ENCODE measurements around the gene DNMT1. TPM values are rescaled to one million over a fixed set of nuclear protein-coding genes. Genes with fewer than 3 reads are reported as not detected.
A peak's percentile ranks its signal among the peaks of the same experiment; 100 is the strongest.

The DNMT1 gene
- polyA plus RNA-seq, 1 donor from 2014 or later = 58.4 TPM

- no peak overlapping the region for H3K4me3 ChIP-seq (ENCODE audit: low read length)
- H3K9me3 ChIP-seq (ENCODE audit: low read length) = no peaks in the 10 kb centered on the region
- TF ChIP-seq REST (IDR thresholded peaks at IDR 0.05; ENCODE audit: borderline replicate concordance) (no peak), TAF1 (IDR thresholded peaks at IDR 0.05; ENCODE audit: low read depth) (no peak), POLR2AphosphoS5 (IDR thresholded peaks at IDR 0.05) (no peak), RAD21 (conservative IDR thresholded peaks at IDR 0.05) (no peak), MXI1 (conservative IDR thresholded peaks at IDR 0.05; ENCODE audit: poor library complexity, severe bottlenecking) (no peak), EP300 (conservative IDR thresholded peaks at IDR 0.05; ENCODE audit: poor library complexity, severe bottlenecking) (no peak), CTCF (IDR thresholded peaks at IDR 0.05; ENCODE audit: poor library complexity, severe bottlenecking) (no peak), SMC3 (conservative IDR thresholded peaks at IDR 0.05; ENCODE audit: poor library complexity) (no peak), EZH2 (IDR thresholded peaks at IDR 0.05; ENCODE audit: borderline replicate concordance, insufficient read depth, low read length, poor library complexity, severe bottlenecking) (no peak)
- no peaks in the 10 kb centered on the region for H4K20me1 ChIP-seq (ENCODE audit: insufficient read depth)
- H3K27ac ChIP-seq (ENCODE audit: low read length) = no peak overlapping the region
- no peak overlapping the region for H3K4me2 ChIP-seq (ENCODE audit: low read length)
- H3K79me2 ChIP-seq (replicated peaks; ENCODE audit: insufficient read depth, low read length) = no peaks in the 10 kb centered on the region
- H3K9ac ChIP-seq (ENCODE audit: low read length) = no peak overlapping the region
- no peak overlapping the region for H2AFZ ChIP-seq (ENCODE audit: low read depth, low read length)
- no peaks in the 10 kb centered on the region for H3K27me3 ChIP-seq (ENCODE audit: insufficient read depth, low read depth, low read length)
- no peaks in the 10 kb centered on the region for H3K9me2 ChIP-seq (ENCODE audit: insufficient read depth, low read length)
- no peaks in the 10 kb centered on the region for H3F3A ChIP-seq (ENCODE audit: insufficient read depth, low read length, poor library complexity, severe bottlenecking)
- no peaks in the 10 kb centered on the region for H3K36me3 ChIP-seq (ENCODE audit: insufficient read depth, low read length)
Observed at GRCh38 chr19:10100163-10100785, 94.5 kb downstream of the DNMT1 start.

GRCh38 chr19:10096615-10096963 lies 98.2 kb downstream of the DNMT1 start:
- Histone ChIP-seq H3K9me2 (ENCODE audit: insufficient read depth, low read length) (no peaks in the 10 kb centered on the region), H3K4me2 (ENCODE audit: low read length) (no peak overlapping the region), H3K27ac (ENCODE audit: low read length) (peak overlapping the region; percentile 61)

More at GRCh38 chr19:10096615-10096963, 98.2 kb downstream of the DNMT1 start:
- no peak for TF ChIP-seq POLR2AphosphoS5 (IDR thresholded peaks at IDR 0.05)
- no peak for TF ChIP-seq CTCF (IDR thresholded peaks at IDR 0.05; ENCODE audit: poor library complexity, severe bottlenecking)
- no peak for TF ChIP-seq EZH2 (IDR thresholded peaks at IDR 0.05; ENCODE audit: borderline replicate concordance, insufficient read depth, low read length, poor library complexity, severe bottlenecking)
- TF ChIP-seq MXI1 (conservative IDR thresholded peaks at IDR 0.05; ENCODE audit: poor library complexity, severe bottlenecking) = no peak
- TF ChIP-seq SMC3 (conservative IDR thresholded peaks at IDR 0.05; ENCODE audit: poor library complexity) = no peak
- TF ChIP-seq EP300 (conservative IDR thresholded peaks at IDR 0.05; ENCODE audit: poor library complexity, severe bottlenecking) = no peak
- TF ChIP-seq REST (IDR thresholded peaks at IDR 0.05; ENCODE audit: borderline replicate concordance) = no peak
- Histone ChIP-seq H3K9ac (ENCODE audit: low read length) (peak overlapping the region; percentile 62), H3K4me3 (ENCODE audit: low read length) (peak overlapping the region; percentile 68), H3K9me3 (ENCODE audit: low read length) (no peaks in the 10 kb centered on the region), H3K27me3 (ENCODE audit: insufficient read depth, low read depth, low read length) (no peaks in the 10 kb centered on the region), H3K36me3 (ENCODE audit: insufficient read depth, low read length) (no peaks in the 10 kb centered on the region), H2AFZ (ENCODE audit: low read depth, low read length) (peak overlapping the region; percentile 90), H3K79me2 (replicated peaks; ENCODE audit: insufficient read depth, low read length) (no peaks in the 10 kb centered on the region), H4K20me1 (ENCODE audit: insufficient read depth) (no peaks in the 10 kb centered on the region), H3F3A (ENCODE audit: insufficient read depth, low read length, poor library complexity, severe bottlenecking) (no peaks in the 10 kb centered on the region)
